Thymus (tissue), 11 donors: ENCODE measurements around the gene CABLES1. TPM values are rescaled to one million over a fixed set of nuclear protein-coding genes. Genes with fewer than 3 reads are reported as not detected.

Experiments used
- DNase-seq, 9 donors: peaks; one replicate each; pipeline ENCODE4 v3.0.0-alpha.2; 2013; ENCODE audit warnings: low spot score in 9 of 9, low read depth in 6 of 9, missing footprints in 1 of 9
- H3K27ac ChIP-seq, 2 donors: one replicate each; pipeline ENCODE4 v1.5.1; 2013; ENCODE audit warnings: control low read depth in 1 of 2, low read depth in 1 of 2, low read length in 1 of 2, mild to moderate bottlenecking in 1 of 2, moderate library complexity in 1 of 2
- H3K27me3 ChIP-seq, 2 donors: one replicate each; pipeline ENCODE4 v1.5.1; 2013; ENCODE audit warnings: low read length in 1 of 2; ENCODE audit not compliant: control insufficient read depth in 2 of 2, insufficient read depth in 1 of 2
- H3K36me3 ChIP-seq, 2 donors: one replicate each; pipeline ENCODE4 v1.5.1; 2013; ENCODE audit warnings: low read length in 1 of 2, mild to moderate bottlenecking in 1 of 2, moderate library complexity in 1 of 2; ENCODE audit not compliant: control insufficient read depth in 2 of 2, insufficient read depth in 2 of 2
- H3K4me1 ChIP-seq, 2 donors: one replicate each; pipeline ENCODE4 v1.5.1; 2013; ENCODE audit warnings: low read length in 2 of 2; ENCODE audit not compliant: control insufficient read depth in 2 of 2, insufficient read depth in 2 of 2
- H3K4me3 ChIP-seq, 2 donors: one replicate each; pipeline ENCODE4 v1.5.1; 2013; ENCODE audit warnings: low read length in 2 of 2, control low read depth in 1 of 2, mild to moderate bottlenecking in 1 of 2
- H3K9me3 ChIP-seq, 2 donors: one replicate each; pipeline ENCODE4 v1.5.1; 2013; ENCODE audit warnings: low read length in 1 of 2, mild to moderate bottlenecking in 1 of 2; ENCODE audit not compliant: control insufficient read depth in 2 of 2, insufficient read depth in 1 of 2
- WGBS: extraction: QIAGEN DNeasy Blood & Tissue Kit; methylation state at CpG from one replicate; pipeline ENCODE4 v1.1.7; 2013; 5-methylcytosine and 5-hydroxymethylcytosine counted together
- polyA plus RNA-seq: library from polyadenylated mRNA; stranded (reverse); fragments of 200-250 nt; gene quantifications from one replicate; pipeline ENCODE4 v1.2.3, GENCODE V29; 2013
- total RNA-seq: library from RNA; stranded (reverse); fragments of 120-200 nt; gene quantifications from one replicate; pipeline ENCODE4 v1.2.4, GENCODE V29; 2013
- donor health status: healthy.

Gene CABLES1
- total and polyA plus RNA-seq, 2 donors: 5.1 to 6.7 TPM

DNA sequence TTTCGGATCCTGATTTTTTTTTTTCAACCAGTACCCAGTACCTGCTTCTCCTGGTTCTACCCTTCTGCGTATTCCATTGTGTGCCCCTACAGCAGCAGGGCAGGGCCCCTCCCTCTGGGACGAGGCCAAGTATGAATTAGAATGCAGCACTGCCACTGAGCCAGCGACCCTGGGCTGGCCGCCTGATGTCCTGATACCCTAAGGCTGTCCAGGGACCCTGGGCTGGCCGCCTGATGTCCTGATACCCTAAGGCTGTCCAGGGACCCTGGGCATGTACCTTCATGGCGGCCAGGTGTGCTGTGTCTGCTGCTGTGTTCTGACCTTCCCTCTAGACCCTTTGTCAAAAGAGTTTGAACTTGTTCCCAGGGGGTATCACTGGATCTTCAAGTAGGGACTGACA is 42.9 kb downstream of the CABLES1 start:
- Histone ChIP-seq H3K9me3 (no peaks in the 10 kb centered on the region), H3K27me3 (no peaks in the 10 kb centered on the region), H3K4me3 (no peak overlapping the region), H3K4me1 (no peaks in the 10 kb centered on the region), H3K27ac (no peak overlapping the region), H3K36me3 (no peaks in the 10 kb centered on the region)
- no peak for DNase-seq
- WGBS: 98% methylated on average over 7 of the region's 7 CpGs

DNA sequence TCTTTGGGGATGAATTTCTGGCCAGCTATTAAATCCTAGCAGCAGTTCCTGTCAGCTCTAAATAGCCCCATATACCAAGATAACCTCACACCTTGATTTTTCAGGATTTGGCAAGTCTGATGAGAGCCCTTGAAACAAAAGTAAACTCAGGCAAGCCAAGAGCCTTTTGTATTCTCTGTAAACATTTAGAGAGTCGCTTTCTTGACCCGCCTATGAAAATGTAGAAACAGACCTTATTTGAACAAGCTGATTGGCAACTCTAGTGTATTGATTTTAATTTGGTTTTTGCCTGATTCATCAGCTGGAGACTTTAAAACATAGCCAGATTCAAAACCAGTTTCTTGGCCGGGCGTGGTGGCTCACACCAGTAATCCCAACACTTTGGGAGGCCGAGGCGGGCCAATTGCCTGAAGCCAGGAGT is 43.4 kb downstream of the CABLES1 start:
- H3K27ac ChIP-seq: no peak overlapping the region

DNA sequence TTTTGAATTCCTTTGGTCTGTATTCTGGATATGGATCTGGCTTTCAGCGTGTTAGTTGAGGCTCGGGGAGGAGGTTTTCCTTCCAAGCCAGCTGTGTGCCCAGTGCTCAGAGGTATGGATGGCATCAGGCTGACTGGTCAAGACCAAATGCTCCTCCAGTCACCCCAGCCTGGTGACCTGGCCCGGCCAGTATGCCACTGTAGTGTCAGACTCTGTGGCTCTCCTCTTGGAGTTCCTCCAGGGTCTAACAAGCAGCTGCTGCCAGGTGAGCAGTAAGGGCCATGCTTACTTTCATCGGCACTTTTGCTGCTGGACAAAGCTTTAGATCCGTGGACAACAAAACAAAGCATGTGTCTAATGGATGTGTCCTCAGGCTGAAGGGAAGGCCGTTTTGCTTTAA is 44.1 kb downstream of the CABLES1 start:
- Histone ChIP-seq H3K27ac (no peak overlapping the region), H3K4me1 (no peaks in the 10 kb centered on the region), H3K4me3 (no peak overlapping the region), H3K9me3 (no peaks in the 10 kb centered on the region), H3K36me3 (no peaks in the 10 kb centered on the region), H3K27me3 (no peaks in the 10 kb centered on the region)
- no peak for DNase-seq
- WGBS: 96% methylated on average over 6 of the region's 6 CpGs

More for the DNA sequence above, 43.4 kb downstream of the CABLES1 start:
- no peaks in the 10 kb centered on the region for H3K9me3 ChIP-seq
- WGBS: 96% methylated on average over 6 of the region's 6 CpGs
- no peaks in the 10 kb centered on the region for H3K27me3 ChIP-seq
- no peaks in the 10 kb centered on the region for H3K36me3 ChIP-seq
- DNase-seq: no peak
- no peak overlapping the region for H3K4me3 ChIP-seq
- no peaks in the 10 kb centered on the region for H3K4me1 ChIP-seq

DNA sequence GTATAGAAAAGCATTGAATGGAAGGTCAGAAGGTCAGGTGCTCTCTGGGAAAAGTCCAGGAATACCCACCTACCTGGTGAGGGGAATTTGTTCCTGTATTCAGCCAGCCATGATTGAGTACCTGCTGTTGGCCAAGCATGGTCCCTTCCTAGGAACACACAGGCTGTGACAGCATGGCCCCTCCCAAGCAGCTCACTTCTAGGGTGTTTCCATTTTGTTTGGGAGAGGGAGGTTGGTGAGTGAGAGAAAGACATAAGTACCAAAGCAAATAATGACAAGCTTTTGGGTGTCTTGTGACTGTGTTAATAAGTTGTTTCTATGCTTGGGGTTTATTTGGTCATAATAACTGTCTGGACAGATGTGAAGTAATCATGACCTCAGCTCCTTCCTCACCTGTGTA is 46.3 kb downstream of the CABLES1 start:
- H3K27ac ChIP-seq: no peak overlapping the region
- H3K4me3 ChIP-seq: no peak overlapping the region

DNA sequence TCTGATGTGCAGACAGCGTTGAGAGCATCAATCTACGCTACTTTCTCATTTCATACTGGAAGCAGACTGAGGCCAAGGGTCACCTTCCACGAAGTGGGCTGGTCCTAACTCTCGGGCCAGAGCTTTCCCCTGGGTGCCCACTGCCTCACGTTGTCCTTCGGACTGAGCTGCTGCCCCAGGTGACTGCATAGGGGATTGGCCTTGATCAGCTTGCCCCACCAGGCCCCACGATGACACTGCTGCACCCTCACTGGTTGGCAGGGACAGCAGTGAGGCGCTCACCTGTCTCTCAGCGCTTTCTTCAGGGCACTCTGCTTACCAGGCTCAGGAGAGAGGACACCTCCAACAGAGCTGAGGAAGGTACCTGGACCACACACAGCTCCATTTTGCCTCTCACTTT is 47.3 kb downstream of the CABLES1 start:
- Histone ChIP-seq H3K27me3 (no peaks in the 10 kb centered on the region), H3K4me3 (no peak overlapping the region), H3K36me3 (no peaks in the 10 kb centered on the region), H3K4me1 (no peaks in the 10 kb centered on the region), H3K27ac (no peak overlapping the region), H3K9me3 (no peaks in the 10 kb centered on the region)
- no peak for DNase-seq
- WGBS: 97% methylated on average over 9 of the region's 9 CpGs

More for the DNA sequence above, 46.3 kb downstream of the CABLES1 start:
- H3K9me3 ChIP-seq: no peaks in the 10 kb centered on the region
- H3K27me3 ChIP-seq: no peaks in the 10 kb centered on the region
- no peak for DNase-seq
- no peaks in the 10 kb centered on the region for H3K4me1 ChIP-seq
- no peaks in the 10 kb centered on the region for H3K36me3 ChIP-seq

DNA sequence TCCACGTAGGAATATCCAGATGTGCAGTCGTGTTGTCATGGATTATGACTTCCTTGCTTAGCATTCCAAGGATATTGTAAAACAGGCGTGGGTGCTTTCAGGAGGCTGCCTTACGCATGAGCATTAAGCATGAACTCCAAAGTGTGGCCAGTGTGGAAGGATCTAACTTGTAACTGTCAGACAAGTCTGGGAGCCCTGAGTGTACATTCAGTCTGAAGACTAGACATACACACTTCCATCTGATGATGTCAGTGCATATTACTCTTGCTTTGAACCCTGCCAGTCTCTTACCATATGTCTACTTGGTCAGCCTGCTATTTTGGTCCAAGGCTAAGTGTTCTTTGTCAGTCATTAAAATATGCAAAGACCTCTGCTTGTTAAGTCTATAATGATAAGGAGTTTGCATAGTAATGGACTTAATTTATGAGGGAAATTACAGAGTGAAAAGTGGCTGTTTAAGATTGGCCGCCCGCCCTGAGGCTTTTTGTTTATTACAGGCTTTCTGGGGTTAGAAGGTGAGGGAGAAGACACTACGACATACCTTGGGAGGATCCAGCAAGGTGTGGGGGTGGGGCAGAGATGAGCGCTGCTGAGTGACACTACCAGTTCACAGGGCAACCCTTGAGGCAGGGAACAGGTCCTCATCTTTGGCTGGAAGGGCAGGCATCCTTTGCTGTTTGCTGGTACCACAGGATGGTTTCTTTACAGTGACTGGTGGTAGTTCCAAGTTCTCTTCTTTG is 48.3 kb downstream of the CABLES1 start:
- Histone ChIP-seq H3K27ac (no peak overlapping the region), H3K4me1 (no peaks in the 10 kb centered on the region), H3K27me3 (no peaks in the 10 kb centered on the region), H3K36me3 (no peaks in the 10 kb centered on the region), H3K9me3 (no peaks in the 10 kb centered on the region), H3K4me3 (no peak overlapping the region)
- WGBS: 97% methylated on average over 8 of the region's 8 CpGs
- DNase-seq: no peak

DNA sequence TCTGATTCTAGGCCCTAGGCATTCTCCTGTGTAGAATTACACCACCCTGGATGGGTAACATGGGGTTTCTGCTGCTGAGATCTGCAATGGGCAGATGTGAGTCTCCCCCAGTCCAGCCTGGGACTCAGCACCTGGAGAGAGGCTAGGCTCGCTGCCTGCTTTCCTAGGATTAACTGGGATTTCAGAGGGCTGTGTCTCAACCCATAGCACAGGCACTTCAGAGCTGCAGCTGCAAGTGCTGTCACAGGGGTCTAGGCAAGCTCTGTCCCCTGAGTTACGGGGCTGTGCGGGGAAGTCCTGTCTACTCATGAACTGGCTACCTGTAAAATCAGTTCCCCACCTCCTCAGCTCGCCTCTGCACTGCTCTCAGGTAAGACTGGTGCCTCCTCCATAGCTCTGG is 51.5 kb downstream of the CABLES1 start:
- H3K36me3 ChIP-seq: no peaks in the 10 kb centered on the region
- H3K9me3 ChIP-seq: no peaks in the 10 kb centered on the region
- no peak overlapping the region for H3K27ac ChIP-seq
- H3K27me3 ChIP-seq: no peaks in the 10 kb centered on the region
- no peak for DNase-seq
- H3K4me1 ChIP-seq: peaks cover 2 to 5% of the 10 kb centered on the region in 2 donors
- no peak overlapping the region for H3K4me3 ChIP-seq
- over 99% methylated on average over 4 of the region's 4 CpGs for WGBS

DNA sequence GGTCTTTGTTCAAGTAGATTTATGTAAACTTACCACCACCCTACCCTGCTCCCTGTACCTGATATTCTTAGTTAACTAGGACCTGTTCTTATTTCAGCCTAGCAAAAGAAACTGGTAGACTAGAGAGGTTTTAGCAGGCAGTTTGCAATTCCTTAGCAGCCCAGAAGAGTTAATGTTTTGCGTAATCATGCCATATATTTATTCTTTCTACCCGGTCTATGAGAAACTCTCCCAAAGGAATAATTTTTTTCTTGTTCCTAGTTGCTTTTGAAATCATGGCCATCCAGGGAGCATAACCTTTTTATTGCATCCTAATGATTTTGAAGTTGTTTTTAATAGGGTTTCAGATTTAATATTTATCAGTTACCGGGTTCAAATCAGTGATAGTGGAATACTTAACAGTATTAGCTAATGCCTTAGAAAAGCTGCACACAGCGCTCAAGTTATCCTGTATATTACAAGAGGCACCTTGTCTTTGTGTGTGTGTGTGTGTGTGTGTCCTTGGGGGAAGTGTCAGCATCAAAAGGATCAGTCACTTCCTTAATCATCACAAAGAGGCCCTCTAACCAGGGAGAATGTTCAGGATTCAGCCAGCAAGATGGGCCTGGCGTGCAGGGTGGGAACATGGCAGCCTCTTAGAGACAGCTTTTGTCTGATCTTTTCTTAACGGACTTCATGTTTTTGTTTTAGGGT is 52.9 kb downstream of the CABLES1 start:
- Histone ChIP-seq H3K4me3 (no peak overlapping the region), H3K27ac (no peak overlapping the region), H3K4me1 (peaks cover 12 to 15% of the 10 kb centered on the region in 2 donors), H3K27me3 (no peaks in the 10 kb centered on the region), H3K36me3 (no peaks in the 10 kb centered on the region), H3K9me3 (no peaks in the 10 kb centered on the region)
- DNase-seq: no peak
- 97% methylated on average over 6 of the region's 6 CpGs for WGBS

DNA sequence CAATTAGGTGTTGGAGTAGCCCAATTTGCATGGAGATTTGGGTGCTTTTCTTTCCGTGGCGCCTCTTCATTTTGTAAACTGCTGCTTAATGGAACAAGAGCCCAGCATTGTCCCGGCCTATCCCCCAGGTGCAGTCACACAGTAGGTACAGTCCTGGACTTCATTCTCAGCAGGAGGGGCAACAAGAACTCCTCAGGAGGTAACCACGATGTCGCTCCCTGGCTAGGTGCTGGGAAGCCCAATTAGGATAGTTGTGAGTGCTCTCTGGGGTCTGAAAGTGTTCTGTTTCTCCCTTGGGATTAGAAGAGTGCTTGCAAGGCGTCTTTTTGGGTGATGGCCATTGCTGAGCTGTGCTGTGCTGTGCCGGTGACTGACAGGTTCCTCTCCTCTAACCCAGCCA is 53.8 kb downstream of the CABLES1 start:
- DNase-seq: no peak
- H3K27ac ChIP-seq: no peak overlapping the region
- no peaks in the 10 kb centered on the region for H3K36me3 ChIP-seq
- 93% methylated on average over 7 of the region's 7 CpGs for WGBS
- no peaks in the 10 kb centered on the region for H3K9me3 ChIP-seq
- peaks cover 12 to 15% of the 10 kb centered on the region in 2 donors for H3K4me1 ChIP-seq
- no peak overlapping the region for H3K4me3 ChIP-seq
- H3K27me3 ChIP-seq: no peaks in the 10 kb centered on the region
